Measurements from ENCODE around the gene AKR1D1. TPM values are rescaled to one million over a fixed set of nuclear protein-coding genes. Genes with fewer than 3 reads are reported as not detected.
"Not testable (repeated sequence)": the region's sequence is repeated elsewhere in the genome, so short reads cannot be mapped to it uniquely, and the experiment has no call there.

Gene AKR1D1
- total and polyA plus RNA-seq, 2 donors (not counting 3 experiments of a cell fraction or from before 2014, with no cell fraction given), result not detected

GRCh38 chr7:138075350-138075749 is 909 bp upstream of the AKR1D1 start:
- FAIRE-seq (no peak), DNase-seq (ENCODE audit: low read depth, low spot score) (no peak)
- H3K4me3 ChIP-seq (replicated peaks in 1 of 3; ENCODE audit: insufficient read depth in 1 of 3, low read depth in 1 of 3, low read length in 3 of 3), result no peak overlapping the region
- no peaks in the 10 kb centered on the region for H3K36me3 ChIP-seq (ENCODE audit: control insufficient read depth in 2 of 2, extremely low read depth in 1 of 2, insufficient read depth in 2 of 2, low read length in 2 of 2)
- no peak overlapping the region for H2AFZ ChIP-seq (ENCODE audit: low read depth, low read length)
- H3K79me2 ChIP-seq (ENCODE audit: control insufficient read depth, insufficient read depth, low read length), result no peaks in the 10 kb centered on the region
- H3K4me1 ChIP-seq (ENCODE audit: control insufficient read depth, extremely low read depth, insufficient read depth, low read length), result no peaks in the 10 kb centered on the region
- intact Hi-C loops (cut with micrococcal nuclease), result no loop called here
- H3K9me1 ChIP-seq (replicated peaks; ENCODE audit: control insufficient read depth, extremely low read depth, insufficient read depth, low read length), result no peaks in the 10 kb centered on the region
- CTCF ChIA-PET, result no interaction called here
- no peak overlapping the region for H3K4me2 ChIP-seq (ENCODE audit: insufficient read depth, low read length)
- no peaks in the 10 kb centered on the region for H3K9me3 ChIP-seq (replicated peaks; ENCODE audit: control insufficient read depth, insufficient read depth, low read length)
- H3K27me3 ChIP-seq (ENCODE audit: control insufficient read depth in 2 of 2, insufficient read depth in 2 of 2, low read length in 2 of 2), result no peaks in the 10 kb centered on the region
- no peak overlapping the region for H3K9ac ChIP-seq (replicated peaks; ENCODE audit: extremely low read depth, insufficient read depth, low read length)
- no peaks in the 10 kb centered on the region for H4K20me1 ChIP-seq (replicated peaks; ENCODE audit: control insufficient read depth, extremely low read depth, insufficient read depth, low read length)
- TF ChIP-seq EZH2 (IDR thresholded peaks at IDR 0.05; ENCODE audit: borderline replicate concordance, low read depth, low read length, severe bottlenecking), result no peak
- no peak for TF ChIP-seq GATA2 (IDR thresholded peaks at IDR 0.05; ENCODE audit: insufficient read depth, insufficient read length, low read depth, low read length)
- no peak for TF ChIP-seq FOS (IDR thresholded peaks at IDR 0.05; ENCODE audit: borderline replicate concordance, insufficient read depth, low read length)
- TF ChIP-seq MYC (IDR thresholded peaks at IDR 0.05; ENCODE audit: low read depth, low read length), result no peak
- TF ChIP-seq MAX (IDR thresholded peaks at IDR 0.05; ENCODE audit: insufficient read depth, insufficient read length), result no peak
- no peak for TF ChIP-seq POLR2A (IDR thresholded peaks at IDR 0.05; ENCODE audit: low read depth, low read length)
- no peak for TF ChIP-seq JUN (IDR thresholded peaks at IDR 0.05; ENCODE audit: borderline replicate concordance, insufficient read depth, insufficient read length, low read depth)
- TF ChIP-seq POLR2AphosphoS5 (IDR thresholded peaks at IDR 0.05; ENCODE audit: insufficient read depth, low read depth, low read length), result no peak
- no peak for TF ChIP-seq CTCF (IDR thresholded peaks at IDR 0.05; ENCODE audit: extremely low read depth in 1 of 2, insufficient read depth in 1 of 2, low read depth in 1 of 2, low read length in 2 of 2)
- no TSS peak for BruUV-seq (replicated peaks)
- POLR2A ChIA-PET, result no interaction called here
- dilution Hi-C loops (cut with MboI; ENCODE audit: extremely low pct_ligation_motif_present, low sequenced_read_pairs), result no loop called here
- H3K27ac ChIP-seq (ENCODE audit: insufficient read depth, low read depth, low read length), result no peak overlapping the region

DNA sequence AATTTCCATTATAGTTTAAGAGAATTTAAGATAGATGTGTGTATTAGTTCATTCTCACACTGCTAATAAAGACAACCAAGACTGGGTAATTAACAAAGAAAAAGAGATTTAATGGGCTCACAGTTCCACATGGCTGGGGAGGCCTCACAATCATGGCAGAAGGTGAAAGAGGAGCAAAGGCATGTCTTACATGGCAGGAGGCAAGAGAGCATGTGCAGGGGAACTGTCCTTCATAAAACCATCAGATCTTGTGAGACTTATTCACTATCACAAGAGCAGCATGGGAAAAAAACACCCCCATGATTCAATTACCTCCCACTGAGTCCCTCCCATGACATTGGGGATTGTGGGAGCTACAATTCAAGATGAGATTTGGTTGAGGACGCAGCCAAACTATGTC is 473 bp upstream of the AKR1D1 start:
- H3K9me3 ChIP-seq (replicated peaks; ENCODE audit: control insufficient read depth, insufficient read depth, low read length); CTCF ChIA-PET; H3K79me2 ChIP-seq (ENCODE audit: control insufficient read depth, insufficient read depth, low read length); intact Hi-C loops (cut with micrococcal nuclease); H3K36me3 ChIP-seq (ENCODE audit: control insufficient read depth in 2 of 2, extremely low read depth in 1 of 2, insufficient read depth in 2 of 2, low read length in 2 of 2); H3K27ac ChIP-seq (ENCODE audit: insufficient read depth, low read depth, low read length); H2AFZ ChIP-seq (ENCODE audit: low read depth, low read length); H3K9me1 ChIP-seq (replicated peaks; ENCODE audit: control insufficient read depth, extremely low read depth, insufficient read depth, low read length); H3K27me3 ChIP-seq (ENCODE audit: control insufficient read depth in 2 of 2, insufficient read depth in 2 of 2, low read length in 2 of 2); DNase-seq (ENCODE audit: low read depth, low spot score); BruUV-seq (replicated peaks); H3K4me2 ChIP-seq (ENCODE audit: insufficient read depth, low read length); H3K9ac ChIP-seq (replicated peaks; ENCODE audit: extremely low read depth, insufficient read depth, low read length); dilution Hi-C loops (cut with MboI; ENCODE audit: extremely low pct_ligation_motif_present, low sequenced_read_pairs); H4K20me1 ChIP-seq (replicated peaks; ENCODE audit: control insufficient read depth, extremely low read depth, insufficient read depth, low read length); H3K4me1 ChIP-seq (ENCODE audit: control insufficient read depth, extremely low read depth, insufficient read depth, low read length); POLR2A ChIA-PET; H3K4me3 ChIP-seq (replicated peaks in 1 of 3; ENCODE audit: insufficient read depth in 1 of 3, low read depth in 1 of 3, low read length in 3 of 3); FAIRE-seq: not testable (repeated sequence)
